Ureter (tissue), 1 donor: ENCODE measurements around the gene FLACC1. TPM values are rescaled to one million over a fixed set of nuclear protein-coding genes. Genes with fewer than 3 reads are reported as not detected.
"Not testable (repeated sequence)": the region's sequence is repeated elsewhere in the genome, so short reads cannot be mapped to it uniquely, and the experiment has no call there.

Source experiments
- DNase-seq: peaks from one replicate; pipeline ENCODE4 v3.0.0-alpha.2; 2020; ENCODE audit warnings: low spot score
- total RNA-seq: library from RNA; stranded (reverse); gene quantifications from one replicate; pipeline ENCODE4 v1.2.4, GENCODE V29; 2023
- donor health status: DM: yes; HTN: yes; CAD: no.

Gene FLACC1
- total RNA-seq, 1 donor from 2014 or later = 4.4 TPM

GRCh38 chr2:201254081-201254730, 102.9 kb downstream of the FLACC1 start:
- DNase-seq = no peak

- no peak for DNase-seq
These were observed 106.4 kb downstream of the FLACC1 start for GRCh38 chr2:201250741-201251140.

GRCh38 chr2:201249889-201250288, 107.3 kb downstream of the FLACC1 start:
- DNase-seq = no peak

- DNase-seq = no peak
These were observed 108.8 kb downstream of the FLACC1 start for GRCh38 chr2:201248288-201248844.

- DNase-seq = no peak
These were observed 110.9 kb downstream of the FLACC1 start for GRCh38 chr2:201246280-201246679.

GRCh38 chr2:201244829-201245228, 112.3 kb downstream of the FLACC1 start:
- DNase-seq = no peak

- DNase-seq = no peak
These were observed 114.4 kb downstream of the FLACC1 start for GRCh38 chr2:201242571-201243277.

- DNase-seq = not testable (repeated sequence)
These were observed 117.8 kb downstream of the FLACC1 start for GRCh38 chr2:201239167-201239935.

Other genes starting within 250 kb of the FLACC1 start
- 187 TPM for gene CFLAR, start 241.2 kb downstream of the FLACC1 start, total RNA-seq
- gene CASP10, start 174.2 kb downstream of the FLACC1 start, total RNA-seq = 16.6 TPM
- 50.9 TPM for gene CASP8, start 96.8 kb downstream of the FLACC1 start, total RNA-seq
- 42.7 TPM for gene TRAK2, start 94.1 kb upstream of the FLACC1 start, total RNA-seq
- gene STRADB, start 94.4 kb upstream of the FLACC1 start, total RNA-seq = 20.7 TPM